Cerebellar cortex (tissue), 1 donor: ENCODE results near the gene CDH11.

Experiments used
- DNase-seq: peaks from one replicate; pipeline ENCODE4 v3.0.0-alpha.2; 2015; ENCODE audit warnings: low spot score

Gene CDH11

GRCh38 chr16:64981568-64982281 is 140.1 kb downstream of the CDH11 start:
- DNase-seq, result no peak

DNA sequence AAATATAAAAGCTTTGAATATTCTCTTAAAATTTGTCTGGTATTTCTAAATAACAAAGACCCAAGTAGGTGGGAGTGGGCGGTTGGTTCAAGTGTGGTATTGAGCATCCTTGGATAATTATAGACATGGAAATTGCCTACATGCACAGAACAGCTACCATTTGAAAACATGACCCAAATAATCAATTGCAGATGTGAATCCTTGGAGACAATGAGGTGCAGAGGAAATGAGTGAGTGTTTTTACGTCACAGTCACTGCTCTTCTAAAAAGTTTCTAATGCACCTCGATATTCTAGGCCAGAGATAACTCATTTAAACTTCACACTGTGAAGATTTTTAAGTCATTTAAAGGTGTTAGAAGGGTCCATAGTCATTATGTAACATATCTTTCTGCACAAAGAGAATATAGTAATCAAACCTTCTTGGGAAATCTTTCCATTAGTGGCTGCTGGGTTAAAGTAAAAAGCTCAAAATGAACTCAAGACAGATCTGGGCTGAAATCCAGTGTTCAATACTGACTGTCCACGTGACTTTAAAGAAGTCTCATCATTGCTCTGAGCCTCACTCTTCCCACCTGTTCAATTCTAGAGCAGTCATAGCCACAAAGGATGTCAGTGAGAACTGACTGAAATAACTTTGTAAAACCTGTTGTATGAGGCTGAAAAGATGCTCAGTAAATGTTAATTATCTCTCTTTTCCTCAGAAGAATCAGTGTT is 144.5 kb downstream of the CDH11 start:
- no peak for DNase-seq

GRCh38 chr16:64975821-64976220 is 146.0 kb downstream of the CDH11 start:
- no peak for DNase-seq

DNA sequence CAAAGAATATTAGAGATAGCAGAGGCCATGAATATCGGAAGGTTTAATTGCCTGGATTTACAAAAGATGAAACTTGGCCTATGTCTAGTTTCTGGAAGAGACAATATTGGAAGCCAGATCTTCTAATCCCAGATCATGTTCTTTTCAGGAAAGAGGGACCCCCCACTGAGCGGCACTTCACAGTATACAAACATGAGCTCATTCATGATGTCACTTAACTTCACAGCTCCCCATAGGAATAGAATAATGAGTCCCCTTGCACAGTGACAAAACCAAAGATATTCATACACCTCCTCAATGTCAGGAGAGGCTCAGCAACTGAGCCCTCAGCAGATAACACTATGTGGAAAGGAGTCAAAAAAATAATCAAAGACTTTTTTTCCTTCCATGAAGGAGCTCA is 147.5 kb downstream of the CDH11 start:
- DNase-seq, result no peak

GRCh38 chr16:64973171-64973570 is 148.7 kb downstream of the CDH11 start:
- DNase-seq, result no peak

DNA sequence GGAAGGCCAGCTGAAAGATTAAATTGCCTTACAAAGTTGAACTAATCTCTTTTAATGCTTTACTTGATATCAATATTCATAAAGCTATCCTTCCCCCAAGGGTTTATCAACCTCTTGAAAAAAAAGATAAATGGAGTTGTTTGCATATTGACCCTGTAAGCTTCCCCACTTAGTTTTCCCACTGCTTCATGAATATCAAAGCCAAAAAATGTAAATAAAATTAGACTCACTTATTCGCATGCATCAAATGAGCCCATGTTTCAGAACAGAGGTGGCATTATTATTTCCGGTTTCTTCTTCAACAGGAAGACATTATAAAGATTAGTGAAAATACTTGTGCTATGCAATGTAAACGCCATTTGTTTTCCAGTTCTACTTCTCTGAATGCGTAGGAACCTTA is 150.7 kb downstream of the CDH11 start:
- no peak for DNase-seq

GRCh38 chr16:64969221-64969620 is 152.6 kb downstream of the CDH11 start:
- DNase-seq, result no peak

GRCh38 chr16:64968539-64968938 is 153.3 kb downstream of the CDH11 start:
- no peak for DNase-seq

DNA sequence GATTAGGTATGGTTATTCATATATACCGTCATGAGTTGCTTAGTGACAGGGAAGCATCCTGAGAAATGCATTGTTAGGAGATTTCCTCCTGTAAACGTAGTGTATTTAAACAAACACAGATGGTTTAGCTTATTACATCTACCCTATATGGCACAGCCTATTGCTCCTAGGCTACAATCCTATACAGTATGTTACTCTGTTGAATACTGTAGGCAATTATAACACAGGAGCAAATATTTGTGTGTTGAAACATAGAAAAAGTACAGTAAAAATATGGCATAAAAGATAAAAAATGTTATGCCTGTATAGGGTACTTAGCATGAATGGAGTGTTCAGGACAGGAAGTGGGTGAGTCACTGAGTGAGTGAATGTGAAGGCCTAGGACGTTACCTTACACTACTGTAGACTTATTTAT is 157.7 kb downstream of the CDH11 start:
- DNase-seq, result no peak

GRCh38 chr16:64962786-64963185 is 159.1 kb downstream of the CDH11 start:
- DNase-seq, result no peak

DNA sequence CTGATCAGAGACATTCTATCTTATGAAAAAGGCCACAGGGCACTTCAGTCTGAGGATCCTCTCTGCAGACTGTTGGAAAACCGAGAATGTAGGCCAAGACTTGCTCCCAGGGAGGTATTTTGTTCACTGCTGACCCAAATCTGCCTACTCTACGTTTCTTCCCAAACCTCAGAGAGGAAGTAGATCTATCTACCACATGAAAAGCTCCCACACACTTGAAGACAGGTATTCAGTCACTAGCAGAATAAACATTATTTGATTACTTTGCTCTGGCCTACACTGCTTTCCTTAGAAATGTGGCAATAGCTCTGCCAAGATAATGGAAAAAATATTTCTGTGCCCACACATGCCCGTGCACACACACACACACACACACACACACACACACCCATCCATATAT is 164.6 kb downstream of the CDH11 start:
- no peak for DNase-seq

DNA sequence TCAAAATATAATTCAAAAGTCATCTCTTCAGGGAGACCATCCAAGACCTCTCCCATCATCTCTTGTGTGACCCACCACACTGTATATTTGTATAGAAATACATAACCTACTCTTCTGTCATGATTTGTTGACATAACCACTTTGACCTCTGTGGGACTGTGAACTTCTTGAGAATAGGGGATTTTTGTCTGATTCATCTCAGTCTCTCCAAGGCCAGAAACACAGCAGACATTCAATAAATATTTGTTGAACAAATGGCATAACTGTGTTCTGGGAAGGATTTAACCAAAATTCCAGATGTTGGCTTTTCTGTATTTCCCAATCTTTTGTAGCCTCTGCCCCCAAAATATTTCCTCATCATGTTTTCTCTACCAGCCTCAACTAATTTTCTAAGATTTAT is 169.7 kb downstream of the CDH11 start:
- no peak for DNase-seq

GRCh38 chr16:64951193-64951592 is 170.7 kb downstream of the CDH11 start:
- DNase-seq, result no peak

- DNase-seq, result no peak
Measured at GRCh38 chr16:64950731-64951130, 171.1 kb downstream of the CDH11 start.

- no peak for DNase-seq
Measured at GRCh38 chr16:64950262-64950661, 171.6 kb downstream of the CDH11 start.

DNA sequence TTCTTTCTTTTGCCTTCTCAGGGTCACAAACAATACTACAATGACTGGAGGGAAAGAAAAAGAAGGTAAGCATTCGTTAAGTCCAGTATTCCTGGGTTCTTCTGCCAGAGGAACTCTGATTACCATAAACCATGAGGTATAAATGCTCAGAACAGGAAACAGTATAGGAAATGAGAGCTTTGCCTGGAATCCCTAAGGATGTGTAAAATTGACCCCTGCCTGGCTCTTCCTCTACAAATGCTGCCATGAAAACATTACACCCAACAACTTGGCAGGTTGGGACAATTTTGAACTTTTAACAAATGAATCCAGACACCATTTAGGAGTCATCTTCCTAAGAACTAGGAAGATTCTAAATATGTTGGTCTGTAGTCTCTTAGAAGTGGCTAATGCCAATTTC is 173.8 kb downstream of the CDH11 start:
- no peak for DNase-seq

- no peak for DNase-seq
Measured at GRCh38 chr16:64947651-64948050, 174.2 kb downstream of the CDH11 start.

GRCh38 chr16:64933885-64934284 is 188.0 kb downstream of the CDH11 start:
- peak; percentile 18 for DNase-seq

- DNase-seq, result no peak
Measured at GRCh38 chr16:64926476-64926875, 195.4 kb downstream of the CDH11 start.

GRCh38 chr16:64925166-64925565 is 196.7 kb downstream of the CDH11 start:
- no peak for DNase-seq

- no peak for DNase-seq
Measured at GRCh38 chr16:64924086-64924485, 197.8 kb downstream of the CDH11 start.

DNA sequence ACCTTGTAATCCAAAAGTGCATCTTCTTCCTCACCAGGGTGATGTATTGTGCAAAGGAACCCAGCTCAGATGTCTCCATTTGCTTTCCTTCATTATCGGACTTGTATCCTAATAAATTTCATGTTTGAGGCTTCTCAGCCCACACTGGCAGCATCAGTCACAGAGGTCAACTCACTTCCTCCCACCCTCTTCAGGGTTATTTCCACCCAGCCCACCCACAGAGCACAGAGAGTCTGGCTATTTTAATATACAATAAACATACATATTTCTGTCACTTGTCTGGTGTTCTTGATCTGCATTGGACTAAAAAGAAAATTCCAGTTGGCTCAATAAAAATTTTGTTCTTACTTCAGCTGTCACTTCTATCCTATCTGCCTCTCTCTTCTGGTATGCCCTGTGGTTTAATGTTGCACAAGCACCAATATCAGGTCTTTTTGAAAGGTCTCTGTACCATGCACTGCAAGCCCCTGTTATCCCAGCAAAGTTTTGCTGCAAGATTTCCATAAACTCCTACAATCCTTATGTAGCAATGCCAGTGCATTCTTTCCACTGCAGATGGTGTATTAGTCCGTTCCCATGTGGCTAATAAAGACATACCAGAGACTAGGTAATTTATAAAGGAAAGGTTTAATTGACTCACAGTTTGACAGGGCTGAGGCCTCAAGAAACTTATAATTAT is 201.8 kb downstream of the CDH11 start:
- no peak for DNase-seq

GRCh38 chr16:64919141-64919540 is 202.7 kb downstream of the CDH11 start:
- no peak for DNase-seq
